Activated CD4-positive, alpha-beta T cell treated with anti-CD3 and anti-CD28 coated beads, Interleukin-2, Interleukin-6, amounts not matched to agents 100 ng/mL and 50 ng/mL, durations not matched to agents 16 hours and 8 hours (primary cell): ENCODE data around the gene DNAJB4.
"Not testable (repeated sequence)": the region's sequence is repeated elsewhere in the genome, so short reads cannot be mapped to it uniquely, and the experiment has no call there.

Source experiments
- DNase-seq: peaks from one replicate; pipeline ENCODE4 v3.0.0-alpha.2; 2020

The DNAJB4 gene

DNA sequence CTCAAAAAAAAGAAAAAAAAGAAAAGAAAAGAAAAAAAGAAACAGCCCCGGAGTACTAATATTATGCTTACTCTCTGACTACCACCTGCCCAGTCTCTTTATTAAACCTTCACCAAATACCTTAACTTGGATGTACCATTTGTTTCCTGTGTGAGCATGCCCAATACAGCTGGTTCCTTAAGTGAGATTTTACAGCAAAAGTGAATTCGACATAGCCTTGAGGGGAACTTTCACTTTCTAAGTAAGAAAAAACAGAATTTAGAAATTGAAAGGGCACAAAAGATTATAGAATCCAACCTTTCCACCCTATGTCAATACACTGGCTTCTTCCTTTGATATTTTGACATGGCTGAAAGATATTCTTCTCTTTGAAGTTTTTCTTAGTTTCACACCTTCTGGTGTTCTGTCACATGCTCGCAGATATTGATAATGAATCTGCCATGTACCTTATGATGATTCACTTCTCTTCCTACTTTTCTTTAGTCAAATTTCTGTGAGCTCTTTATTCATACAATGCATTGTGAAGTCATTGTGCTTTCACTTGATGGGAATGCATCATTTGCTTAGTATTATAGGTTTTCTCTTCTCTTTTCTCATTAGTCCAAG is 35.8 kb downstream of the DNAJB4 start:
- no peak for DNase-seq

DNA sequence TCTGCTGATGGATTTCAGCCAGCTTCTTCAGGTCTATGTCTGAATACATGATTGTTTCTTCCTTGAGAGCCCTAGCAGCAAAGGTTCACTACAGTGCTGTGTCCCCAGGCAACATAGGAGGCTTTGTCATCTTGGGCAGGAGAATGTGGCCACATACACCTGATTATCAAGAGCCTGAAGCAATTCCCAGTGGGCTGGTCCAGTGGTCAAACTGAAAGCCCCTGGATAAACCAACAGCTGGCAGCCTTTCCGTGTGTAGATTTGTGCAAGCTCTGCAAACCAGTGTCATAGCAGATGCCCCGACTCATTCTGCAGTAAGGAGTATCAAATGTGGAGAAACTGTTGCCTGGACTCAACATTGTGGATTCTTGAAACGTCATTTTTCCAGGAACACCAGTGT is 38.7 kb downstream of the DNAJB4 start:
- no peak for DNase-seq

DNA sequence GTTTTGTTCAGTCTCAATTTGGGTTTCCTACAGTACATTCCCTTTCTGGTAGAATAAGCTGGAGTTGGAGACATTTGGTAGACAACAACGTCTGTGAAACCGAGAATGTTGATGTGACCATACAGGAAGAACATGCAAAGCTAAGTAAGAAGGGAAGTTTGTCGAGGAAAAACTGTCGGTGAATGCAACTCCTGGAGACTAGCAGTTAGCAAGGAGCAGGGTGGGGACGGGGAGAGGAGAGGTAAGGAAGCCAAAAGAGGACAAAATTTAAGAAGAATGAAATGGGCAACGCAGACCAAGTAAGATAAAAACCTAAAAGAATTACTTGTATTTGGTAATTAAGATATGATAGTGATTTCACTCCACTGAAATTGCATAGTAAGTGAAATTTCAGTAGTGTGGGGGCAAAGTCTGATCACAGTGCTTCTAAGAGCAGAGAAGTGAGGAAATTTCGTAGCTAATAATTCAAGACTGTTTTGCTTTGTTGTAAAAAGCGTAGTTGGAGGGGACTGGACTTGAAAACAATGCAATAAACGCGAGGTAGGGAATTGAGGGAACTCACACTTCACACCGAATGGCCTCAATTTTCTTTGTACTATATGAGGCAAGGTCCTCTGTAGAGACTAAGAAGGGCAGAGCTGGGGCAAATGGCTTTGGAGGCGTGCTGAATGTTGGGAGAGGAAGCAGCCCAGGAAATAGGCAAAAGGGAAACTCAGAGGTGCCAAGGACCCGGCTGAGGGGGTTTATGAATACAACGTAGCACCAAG is 40.2 kb downstream of the DNAJB4 start:
- DNase-seq: no peak

DNA sequence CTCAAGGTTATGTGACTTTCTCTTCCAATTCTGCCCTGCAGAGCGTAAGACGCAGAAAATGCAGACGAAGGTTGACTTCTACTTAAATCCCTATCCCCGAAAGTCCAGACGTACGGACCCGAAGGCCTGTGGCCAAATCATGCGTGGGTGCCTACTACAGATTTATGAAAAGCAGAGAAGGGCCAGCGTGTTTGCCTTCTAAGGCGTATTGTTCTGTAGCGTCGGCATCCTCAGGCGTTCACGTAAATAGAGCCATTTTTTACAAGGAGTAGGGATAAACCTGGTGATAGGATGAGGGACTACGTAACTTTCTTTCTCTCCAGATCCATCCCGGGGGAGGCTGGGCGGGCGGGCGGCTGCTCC is 40.8 kb downstream of the DNAJB4 start:
- no peak for DNase-seq

DNA sequence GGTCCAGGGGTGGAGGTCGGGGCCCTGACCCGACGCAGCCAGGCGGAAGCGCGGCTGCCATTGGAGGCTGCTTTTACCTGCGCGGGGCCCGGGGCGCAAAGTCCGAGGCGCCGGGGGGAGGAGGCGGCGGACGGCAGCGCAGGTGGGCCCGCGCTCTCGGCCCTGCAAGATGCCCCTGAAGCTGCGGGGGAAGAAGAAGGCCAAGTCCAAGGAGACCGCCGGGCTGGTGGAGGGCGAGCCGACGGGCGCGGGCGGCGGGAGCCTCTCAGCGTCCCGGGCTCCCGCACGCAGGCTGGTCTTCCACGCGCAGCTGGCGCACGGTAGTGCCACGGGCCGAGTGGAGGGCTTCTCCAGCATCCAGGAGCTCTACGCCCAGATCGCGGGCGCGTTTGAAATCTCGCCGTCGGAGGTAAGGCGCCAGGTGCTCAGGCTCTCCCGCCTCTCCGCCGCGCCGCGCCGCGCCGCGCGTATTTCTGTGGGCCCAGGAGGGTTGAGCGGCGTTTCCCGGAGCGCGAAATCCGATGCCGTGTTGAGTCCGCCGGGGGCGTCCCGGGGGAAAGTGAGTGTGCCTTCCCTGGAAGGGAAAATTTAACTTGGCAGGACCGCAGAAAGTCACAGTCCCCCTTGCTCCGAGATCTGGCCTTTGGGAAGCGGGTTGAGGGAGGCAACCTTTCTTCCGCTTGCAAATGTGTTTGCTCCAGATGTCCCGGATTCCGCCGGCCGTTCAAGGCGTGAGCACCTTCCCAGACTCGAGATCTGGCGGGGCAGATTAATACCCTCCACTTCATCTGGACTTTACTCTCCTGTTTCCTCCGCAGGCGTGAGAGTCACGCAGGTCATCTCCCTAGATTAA is 41.4 kb downstream of the DNAJB4 start, which contains the start of gene GIPC2:
Gene GIPC2 (plus strand): TSS at position 41 of the 853 bp plus-strand sequence. CDS start 129 bp downstream, at position 170.
- DNase-seq: peak; percentile 17

DNA sequence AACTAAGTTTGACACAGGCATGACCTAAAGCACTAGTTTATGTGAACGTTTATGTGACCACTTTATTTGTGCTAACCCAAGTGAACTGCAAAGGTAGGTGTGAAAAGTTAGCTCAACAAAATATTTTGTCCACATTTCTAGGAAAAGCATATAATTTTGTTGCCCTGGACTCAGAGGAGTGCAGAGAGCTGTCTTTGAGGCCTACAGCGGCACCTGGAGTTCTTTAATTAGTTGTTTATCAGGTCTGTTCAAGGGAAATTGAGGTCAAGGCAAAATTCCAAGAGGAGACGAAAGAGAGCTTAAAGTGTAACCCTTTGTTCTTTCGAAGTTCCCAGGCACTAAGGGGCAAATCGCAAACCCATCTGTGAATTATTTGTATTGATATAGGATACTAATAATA is 42.4 kb downstream of the DNAJB4 start:
- no peak for DNase-seq

DNA sequence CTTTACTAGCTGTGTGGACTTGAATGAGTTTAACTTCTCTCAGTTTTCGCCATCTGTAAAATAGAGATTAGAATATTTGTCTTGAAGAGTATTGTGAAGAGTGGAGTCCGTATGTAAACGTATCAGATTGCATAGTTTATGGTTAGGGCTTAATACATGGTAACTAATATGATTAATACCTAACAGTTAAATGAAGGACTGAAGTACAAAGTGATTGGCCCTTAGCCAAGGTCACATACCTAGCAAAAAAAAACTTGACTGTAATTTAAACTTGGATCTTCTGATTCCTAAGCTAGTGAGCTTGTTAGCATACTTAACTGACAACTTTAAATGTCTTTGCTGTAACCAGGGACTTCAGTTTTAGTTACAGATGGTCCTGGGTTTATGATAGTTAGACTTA is 42.9 kb downstream of the DNAJB4 start:
- no peak for DNase-seq

DNA sequence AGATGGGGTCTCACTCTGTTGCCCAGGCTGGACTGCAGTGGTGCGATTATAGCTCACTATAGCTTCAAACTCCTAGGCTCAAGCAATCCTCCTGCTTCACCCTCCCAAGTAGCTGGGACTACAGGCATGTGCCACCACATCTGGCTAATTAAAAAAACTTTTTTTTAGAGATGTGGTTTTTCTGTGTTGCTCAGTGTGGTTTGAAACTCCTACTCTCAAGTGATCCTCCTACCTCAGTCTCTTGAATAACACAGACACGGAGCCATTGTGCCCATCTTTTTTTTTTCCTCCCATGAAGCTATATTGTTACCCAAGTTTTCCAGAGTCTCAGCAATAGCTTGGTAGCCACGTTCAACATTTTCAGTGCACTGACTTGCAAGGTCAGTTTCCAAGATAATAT is 43.7 kb downstream of the DNAJB4 start:
- no peak for DNase-seq

DNA sequence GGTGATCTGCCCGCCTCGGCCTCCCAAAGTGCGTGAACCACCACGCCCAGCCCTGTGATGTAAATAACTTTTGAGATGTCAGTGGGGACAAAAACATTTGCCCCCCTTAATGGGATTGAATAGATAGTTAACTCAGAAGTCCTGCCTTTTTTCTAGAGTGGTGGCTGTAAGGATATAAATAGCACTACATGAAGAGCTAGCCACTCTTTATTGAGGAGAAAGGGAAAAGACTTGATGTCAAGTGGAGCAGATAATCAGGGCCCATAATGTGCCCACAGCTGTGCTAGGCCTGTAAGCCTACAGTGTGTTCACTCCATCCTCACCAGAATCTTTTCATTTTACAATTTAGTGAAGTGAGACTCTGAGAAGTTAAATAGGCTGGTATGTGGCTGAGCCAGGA is 44.7 kb downstream of the DNAJB4 start:
- DNase-seq: no peak

DNA sequence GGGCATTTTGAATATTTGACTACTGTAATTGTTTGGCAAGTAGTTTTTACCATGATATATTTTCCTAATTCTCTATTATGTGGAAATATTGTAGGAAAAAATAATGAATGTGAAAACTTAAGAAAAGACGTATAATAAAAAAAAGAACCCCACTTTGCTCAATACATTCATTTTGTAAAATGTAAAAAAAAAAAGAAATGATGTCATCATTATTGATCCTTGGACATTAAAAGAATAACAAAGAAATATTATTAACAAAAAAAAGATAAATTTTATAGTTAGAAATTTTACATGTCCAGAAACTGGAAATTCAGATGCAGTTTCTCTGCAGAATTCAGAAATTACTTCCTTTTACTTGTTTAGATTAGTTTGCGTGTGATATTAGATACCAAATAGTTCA is 46.3 kb downstream of the DNAJB4 start:
- DNase-seq: no peak

DNA sequence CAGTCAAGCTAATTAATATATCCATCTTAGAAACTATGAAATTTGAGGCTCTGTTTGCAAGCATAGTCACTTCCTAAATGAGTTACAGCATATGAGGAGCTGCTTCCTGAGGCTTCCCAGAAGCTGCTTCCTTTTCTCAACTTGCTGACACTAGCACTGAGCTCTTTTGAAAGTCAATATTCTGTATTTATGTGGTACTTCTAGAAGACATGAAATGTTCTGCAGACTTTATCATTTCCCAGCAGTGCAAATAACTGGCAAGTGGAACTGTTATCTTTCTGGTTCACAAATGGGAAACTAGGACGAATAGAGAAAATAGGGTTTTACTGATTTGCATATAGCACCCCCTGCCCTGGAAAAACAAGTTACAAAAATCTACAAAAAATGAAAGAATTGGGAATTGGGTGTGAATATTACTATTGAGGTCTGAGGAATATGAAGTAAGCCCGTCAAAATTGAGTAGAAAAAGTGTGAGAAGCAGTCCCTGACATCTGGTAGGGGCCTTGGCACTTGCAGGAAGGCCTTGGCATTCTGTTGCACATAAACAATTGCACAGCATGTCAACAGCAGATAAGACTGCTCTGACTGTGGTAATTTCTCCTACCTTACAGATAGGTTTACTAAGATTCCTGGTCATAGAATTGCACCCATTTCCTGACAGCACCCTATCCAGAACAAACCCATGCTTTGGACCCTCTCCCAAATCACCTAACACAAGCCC is 48.1 kb downstream of the DNAJB4 start:
- DNase-seq: no peak

DNA sequence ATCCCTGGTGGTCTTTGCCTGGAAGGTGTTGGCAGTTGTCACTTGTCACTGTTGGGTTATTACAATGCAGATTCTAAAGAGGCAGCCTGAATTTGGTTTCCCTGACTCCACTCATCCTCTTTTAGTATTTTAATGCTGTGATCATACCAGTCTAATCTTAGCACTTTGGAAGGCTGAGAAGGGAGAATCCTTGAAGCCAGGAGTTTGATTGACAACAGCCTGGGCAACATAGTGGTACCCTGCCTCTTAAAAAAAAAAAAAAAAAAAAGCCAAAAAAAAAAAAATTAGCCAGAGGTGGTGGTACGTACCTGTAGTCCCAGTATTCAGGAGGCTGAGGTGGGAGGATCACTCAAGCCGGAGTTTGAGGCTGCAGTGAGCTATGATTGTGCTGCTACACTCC is 48.8 kb downstream of the DNAJB4 start:
- no peak for DNase-seq

DNA sequence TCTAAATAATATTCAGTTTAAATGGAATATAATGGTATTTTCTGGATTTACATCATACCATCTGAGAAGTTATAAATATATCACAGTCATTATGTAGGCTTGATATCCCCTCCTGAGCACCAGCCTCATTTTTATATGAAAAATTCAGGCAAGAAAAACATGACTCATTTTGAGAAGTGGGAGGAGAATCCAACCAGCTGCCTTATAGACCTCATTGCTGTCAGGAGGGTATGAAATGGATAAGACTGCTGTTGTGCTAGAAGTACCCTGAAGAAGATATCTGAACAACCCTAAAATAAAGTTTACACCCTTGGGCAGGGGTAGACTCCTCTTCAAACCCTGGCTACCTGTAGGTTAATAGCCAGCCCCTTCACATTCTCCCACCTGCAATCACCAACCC is 49.8 kb downstream of the DNAJB4 start:
- DNase-seq: no peak

DNA sequence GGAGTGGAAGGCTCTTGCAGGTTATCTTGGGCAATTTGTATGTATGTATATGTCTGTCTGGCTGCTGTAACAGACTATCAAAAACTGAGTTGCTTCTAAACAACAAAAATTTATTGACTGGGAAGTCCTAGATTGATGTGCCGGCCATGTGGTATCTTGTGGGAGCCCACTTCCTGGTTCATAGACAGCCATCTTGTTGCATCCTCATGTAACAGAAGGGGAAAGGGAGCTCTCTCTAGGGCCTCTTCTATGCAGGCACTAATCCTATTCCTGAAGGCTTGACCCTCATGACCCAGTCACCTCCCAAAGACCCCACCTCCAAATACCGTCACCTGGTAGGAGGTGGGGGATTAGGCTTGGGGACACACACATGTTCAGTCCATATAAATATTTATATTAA is 50.2 kb downstream of the DNAJB4 start:
- no peak for DNase-seq

DNA sequence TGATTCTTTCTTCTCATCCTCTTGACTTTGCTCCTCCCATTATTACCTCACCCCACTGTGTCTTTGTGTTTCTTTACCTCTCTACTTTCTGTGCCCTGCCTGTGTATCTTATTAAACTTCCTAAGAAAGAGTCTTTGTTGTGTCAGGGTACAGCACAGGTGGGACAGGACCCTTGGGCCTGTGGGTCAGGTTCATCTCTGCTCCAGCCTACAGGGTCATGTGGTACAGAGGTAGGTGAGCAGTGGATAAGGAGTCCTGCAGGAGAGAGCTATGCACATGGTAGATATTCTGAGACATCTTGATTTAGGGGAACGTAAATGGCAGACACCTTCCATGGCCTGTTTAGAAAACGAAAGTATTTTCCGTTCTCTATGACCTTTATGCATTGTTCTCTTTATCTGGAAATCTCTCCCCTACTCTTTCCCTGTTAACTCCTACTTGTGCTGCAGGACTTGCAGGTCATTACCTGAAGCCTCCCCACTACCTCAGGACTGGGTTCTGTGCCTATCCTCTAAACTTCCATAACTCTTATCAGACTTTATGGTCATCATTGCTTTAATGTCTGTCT is 50.9 kb downstream of the DNAJB4 start:
- no peak for DNase-seq

DNA sequence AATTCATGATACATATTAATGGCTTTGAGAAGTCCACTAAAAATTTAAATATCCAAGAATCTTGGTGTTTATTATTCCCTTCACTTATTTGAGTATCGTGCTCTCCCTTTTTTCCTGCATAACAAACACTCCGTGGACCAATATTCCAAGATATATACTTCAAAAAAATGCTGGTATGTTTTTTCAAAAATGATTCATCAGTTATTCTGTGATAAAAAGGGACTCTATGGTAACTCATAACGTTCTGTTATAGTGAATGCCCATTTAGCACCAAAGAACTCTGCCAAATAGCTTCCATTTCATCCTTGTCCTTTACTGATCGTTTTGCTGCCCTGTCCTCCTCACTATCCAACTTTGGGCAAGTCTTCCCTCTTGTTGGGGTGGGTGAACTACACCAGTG is 53.9 kb downstream of the DNAJB4 start:
- no peak for DNase-seq

DNA sequence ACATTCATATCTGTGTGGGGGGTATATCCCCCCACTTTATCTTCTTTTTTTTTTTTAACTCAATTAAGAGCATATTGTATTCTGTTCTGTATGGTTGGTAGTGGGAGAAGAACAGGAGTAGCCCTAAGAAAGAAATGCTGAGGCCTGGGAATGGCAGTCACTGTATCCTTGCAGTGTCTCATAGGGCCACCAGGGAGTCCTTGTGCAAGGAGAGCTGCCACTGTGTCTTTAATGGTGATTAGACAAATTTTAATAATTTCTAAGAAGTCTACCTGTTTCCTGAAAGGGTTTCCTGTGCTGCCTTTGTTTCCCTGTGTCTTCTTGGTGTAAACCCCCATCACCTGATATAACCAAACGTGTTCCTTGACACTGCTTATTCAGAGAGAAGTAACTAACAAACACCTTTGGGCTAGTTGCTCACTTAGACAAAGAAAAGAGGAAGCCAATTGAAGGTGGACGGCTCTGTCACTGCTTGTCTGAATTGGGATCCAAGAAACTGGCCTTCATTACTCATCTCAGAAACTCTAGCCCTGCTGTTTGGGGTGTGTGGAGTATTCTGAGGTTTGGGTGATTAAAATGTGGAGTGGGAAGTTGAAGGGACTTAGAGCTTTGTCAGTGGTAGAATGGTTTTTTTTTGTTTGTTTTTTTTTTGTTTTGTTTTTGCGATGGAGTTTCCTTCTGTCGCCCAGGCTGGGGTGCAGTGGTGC is 56.3 kb downstream of the DNAJB4 start:
- DNase-seq: peak; percentile 25

DNA sequence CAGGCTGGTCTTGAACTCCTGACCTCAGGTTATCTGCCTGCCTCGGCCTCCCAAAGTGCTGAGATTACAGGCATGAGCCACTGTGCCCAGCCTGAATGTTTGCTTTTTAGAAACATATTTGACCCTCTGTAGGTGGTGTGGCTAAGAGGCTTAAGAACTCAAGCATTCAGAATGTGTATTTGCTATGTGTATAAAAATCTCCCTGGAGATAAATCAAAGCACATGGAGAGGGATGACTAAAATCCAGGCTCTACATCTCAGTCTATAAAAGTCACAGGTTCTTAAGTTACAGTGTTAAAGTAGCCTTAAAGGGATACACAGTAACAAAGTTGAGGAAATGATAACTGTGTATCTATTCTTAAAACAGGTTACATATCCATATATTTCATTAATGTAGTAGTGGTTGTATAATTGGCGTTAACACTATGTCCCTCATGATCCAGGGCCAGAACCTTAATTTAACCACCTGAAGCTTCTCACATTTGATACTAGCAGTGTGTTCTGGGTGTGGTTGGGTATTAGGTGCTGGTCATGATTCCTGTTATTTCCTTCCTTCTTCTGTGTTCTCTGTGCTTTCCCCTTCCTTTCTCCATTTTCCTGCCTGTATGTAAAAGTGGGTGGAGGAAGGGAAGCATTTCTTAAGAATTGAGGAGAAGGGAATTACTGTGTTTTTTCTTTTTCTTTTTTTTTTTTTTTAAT is 57.2 kb downstream of the DNAJB4 start:
- no peak for DNase-seq

DNA sequence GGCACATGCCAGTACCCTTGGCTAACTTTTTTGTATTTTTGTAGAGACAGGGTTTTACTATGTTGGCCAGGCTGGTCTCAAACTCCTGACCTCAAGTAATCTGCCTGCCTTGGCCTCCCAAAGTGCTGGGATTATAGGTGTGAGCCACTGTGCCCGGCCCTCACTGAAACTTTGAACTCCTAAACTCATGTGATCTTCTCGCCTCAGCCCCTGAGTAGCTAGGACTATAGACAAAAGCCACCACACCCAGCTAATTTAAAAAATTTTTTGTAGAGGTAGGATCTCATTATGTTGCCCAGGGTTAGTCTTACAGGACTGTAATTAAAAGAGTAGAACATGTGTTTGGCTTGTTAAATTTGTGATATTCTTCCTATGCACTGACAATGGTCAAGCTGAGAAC is 60.1 kb downstream of the DNAJB4 start:
- not testable (repeated sequence) for DNase-seq
